ENCODE data around the gene MED26.
"Not testable (repeated sequence)": the region's sequence is repeated elsewhere in the genome, so short reads cannot be mapped to it uniquely, and the experiment has no call there.

MED26 gene, protein sequence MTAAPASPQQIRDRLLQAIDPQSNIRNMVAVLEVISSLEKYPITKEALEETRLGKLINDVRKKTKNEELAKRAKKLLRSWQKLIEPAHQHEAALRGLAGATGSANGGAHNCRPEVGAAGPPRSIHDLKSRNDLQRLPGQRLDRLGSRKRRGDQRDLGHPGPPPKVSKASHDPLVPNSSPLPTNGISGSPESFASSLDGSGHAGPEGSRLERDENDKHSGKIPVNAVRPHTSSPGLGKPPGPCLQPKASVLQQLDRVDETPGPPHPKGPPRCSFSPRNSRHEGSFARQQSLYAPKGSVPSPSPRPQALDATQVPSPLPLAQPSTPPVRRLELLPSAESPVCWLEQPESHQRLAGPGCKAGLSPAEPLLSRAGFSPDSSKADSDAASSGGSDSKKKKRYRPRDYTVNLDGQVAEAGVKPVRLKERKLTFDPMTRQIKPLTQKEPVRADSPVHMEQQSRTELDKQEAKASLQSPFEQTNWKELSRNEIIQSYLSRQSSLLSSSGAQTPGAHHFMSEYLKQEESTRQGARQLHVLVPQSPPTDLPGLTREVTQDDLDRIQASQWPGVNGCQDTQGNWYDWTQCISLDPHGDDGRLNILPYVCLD

DNA sequence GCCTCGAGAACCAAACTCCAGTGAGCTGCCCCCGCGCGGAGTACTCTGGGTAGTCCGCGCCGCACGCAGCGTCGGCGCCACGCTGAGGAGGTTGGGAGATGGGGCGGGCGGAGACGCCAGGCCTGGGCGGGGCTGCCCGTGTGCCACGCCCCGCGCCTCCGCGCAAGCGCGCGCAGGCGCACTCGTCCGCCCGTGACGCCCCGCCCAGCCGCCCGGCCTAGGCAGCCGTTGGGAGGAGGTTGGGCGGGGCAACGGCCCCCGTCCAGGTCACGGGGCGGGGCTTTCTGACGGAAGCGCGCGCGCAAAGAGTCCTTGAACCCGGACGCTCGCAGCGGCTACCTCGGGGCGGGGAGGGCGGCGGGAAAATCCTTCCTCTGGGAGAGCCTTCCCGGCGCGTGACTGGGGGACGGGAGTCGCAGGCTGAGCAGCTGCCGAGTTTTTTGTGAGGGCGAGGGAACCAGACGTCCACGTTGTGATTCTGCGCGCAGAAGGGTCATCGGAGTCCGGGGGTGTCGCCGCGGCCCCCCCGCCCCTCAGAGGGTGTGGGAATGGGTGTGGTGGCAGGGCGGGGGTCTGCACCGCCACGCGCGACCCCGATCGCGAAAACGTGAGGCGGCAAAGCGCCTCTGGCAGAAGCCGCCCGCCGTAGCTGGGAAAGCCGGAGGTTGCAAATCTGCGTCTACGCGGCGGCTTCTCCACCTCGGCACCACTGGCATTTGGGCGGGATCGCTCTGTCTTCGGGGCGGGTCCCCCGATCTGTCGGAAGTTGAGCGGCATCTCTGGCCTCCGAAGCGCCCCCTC is at the start of gene MED26:
Gene MED26, minus strand, starts transcription at position 22 of the 801 bp plus-strand sequence. CDS start 261 bp downstream, outside the sequence.
- DNase-seq: peak; percentile 91 to 92

DNA sequence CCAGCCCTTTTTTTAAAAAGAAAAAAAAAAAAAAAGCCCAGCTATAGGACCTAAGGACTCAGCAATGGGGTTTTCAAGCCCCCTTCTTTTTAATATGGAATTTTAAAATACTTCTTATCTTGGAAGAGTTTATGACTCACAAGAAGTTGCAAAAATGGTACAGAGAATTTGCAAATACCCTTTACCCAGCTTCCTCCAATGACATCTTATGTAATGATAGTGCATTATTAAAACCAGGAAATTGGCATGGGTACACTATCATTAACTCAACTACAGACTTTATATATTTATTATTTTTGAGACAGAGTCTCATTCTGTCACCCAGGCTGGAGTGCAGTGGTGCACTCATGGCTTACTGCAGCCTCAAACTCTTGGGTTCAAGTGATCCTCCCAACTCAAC is 49.1 kb upstream of the MED26 start:
- no peak for DNase-seq

DNA sequence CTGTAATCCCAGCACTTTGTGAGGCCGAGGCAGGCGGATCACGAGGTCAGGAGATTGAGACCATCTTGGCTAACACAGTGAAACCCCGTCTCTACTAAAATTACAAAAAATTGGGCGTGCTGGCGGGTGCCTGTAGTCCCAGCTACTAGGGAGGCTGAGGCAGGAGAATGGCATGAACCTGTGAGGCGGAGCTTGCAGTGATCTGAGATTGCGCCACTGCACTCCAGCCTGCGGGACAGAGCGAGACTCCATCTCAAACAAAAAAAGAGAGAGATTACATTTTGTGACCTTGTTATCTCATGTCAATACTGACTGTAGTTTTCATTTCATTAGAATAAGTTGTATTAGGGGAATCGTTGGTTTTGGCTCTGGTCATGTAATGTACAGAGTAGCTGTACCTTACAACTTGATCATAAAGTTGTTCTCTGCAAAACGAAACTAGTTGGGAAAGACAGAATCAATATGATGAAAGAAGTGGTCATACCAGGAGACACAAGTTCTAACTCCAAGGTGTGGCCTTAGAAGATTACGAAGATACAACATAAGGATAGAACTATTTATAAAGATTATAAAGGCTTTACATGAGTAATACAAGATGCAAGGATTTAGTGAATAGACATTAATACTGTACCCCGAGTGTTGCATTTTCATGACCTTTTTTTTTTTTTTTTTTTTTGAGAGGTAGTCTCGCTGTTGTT is 48.2 kb upstream of the MED26 start:
- no peak for DNase-seq

DNA sequence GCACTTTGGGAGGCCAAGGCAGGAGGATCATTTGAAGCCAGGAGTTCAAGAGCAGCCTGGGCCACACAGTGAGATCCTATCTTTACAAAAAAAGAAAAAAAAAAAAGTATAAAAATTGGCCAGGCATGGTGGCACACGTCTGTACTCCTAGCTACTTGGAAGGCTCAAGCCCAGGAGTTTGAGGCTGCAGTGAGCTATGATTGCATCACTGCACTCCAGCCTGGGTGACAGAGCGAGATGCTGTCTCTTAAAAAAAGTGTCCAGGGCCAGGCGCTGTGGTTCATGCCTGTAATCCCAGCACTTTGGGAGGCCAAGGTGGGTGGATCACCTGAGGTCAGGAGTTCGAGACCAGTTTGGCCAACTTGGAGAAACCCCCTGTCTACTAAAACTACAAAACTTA is 45.8 kb upstream of the MED26 start:
- not testable (repeated sequence) for DNase-seq

DNA sequence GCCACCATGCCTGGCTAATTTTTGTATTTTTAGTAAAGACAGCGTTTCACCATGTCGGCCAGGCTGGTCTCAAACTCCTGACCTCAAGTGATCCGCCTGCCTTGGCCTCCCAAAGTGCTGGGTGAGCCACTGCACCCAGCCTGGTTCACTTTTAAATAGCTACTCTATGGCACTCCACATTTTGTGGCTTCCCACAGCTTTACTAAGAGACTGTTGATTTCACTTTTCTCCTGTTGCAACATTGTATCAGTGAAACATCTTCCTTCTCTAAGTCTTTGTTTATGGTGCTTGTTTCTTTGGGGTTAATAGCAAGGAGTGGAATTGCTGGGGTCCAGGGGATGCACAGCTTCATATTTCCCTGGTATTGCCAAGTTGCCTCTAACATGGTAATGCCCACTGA is 45.2 kb upstream of the MED26 start:
- DNase-seq: no peak

DNA sequence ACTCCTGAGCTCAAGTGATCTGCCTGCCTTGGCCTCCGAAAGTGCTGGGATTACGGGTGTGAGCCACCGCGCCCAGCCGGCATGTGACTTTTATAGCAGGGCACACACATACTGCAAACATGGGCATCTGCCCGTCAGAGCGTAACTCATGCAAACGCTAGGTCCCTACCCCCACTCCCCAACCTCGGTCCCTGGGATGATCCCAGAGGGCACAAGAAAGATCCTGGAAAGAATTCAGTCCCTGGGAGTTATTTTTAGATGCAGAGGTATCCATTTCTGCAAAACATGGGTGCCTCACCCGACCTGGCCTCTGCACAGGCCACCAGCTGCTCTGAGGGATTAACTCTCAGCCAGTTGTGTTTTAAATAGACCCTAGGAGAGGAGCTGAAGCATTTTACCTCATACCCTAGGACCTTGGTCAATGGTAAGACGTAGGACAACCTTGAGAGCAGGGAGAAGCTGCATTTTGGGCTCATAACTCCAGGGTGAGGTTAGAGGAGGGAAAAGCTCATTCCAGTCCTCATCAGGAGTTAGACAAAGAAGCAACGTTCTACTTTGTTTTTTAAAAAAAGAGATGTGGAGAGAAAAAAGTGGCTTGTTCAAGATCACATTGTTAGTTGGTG is 43.8 kb upstream of the MED26 start:
- no peak for DNase-seq

DNA sequence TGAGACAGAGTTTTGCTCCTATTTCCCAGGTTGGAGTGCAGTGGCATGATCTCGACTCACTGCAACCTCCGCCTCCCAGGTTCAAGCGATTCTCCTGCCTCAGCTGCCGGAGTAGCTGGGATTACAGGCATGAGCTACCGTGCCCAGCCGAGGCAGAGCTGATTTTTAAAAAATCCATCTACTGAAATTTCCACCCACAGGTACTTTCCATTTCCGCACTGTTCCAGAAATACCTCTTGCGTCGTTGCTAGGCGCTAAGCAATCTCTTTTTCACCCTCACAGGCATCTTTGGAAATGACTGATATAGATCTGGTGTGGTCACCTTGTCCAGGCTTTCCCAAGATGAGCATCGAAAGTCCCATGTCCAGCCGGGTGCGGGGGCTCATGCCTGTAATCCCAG is 42.3 kb upstream of the MED26 start:
- no peak for DNase-seq

DNA sequence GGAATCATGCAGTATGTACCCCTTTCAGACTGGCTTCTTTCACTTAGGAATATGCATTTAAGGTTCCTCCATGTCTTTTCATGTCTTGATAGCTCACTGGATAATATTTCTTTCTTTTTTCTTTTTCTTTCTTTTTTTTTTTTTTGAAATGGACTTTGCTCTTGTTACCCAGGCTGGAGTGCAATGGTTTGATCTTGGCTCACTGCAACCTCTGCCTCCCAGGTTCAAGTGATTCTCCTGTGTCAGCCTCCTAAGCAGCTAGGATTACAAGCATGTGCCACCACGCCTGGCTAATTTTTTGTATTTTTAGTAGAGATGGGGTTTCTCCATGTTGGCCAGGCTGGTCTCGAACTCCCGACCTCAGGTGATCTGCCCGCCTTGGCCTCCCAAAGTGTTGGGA is 40.7 kb upstream of the MED26 start:
- DNase-seq: not testable (repeated sequence)

DNA sequence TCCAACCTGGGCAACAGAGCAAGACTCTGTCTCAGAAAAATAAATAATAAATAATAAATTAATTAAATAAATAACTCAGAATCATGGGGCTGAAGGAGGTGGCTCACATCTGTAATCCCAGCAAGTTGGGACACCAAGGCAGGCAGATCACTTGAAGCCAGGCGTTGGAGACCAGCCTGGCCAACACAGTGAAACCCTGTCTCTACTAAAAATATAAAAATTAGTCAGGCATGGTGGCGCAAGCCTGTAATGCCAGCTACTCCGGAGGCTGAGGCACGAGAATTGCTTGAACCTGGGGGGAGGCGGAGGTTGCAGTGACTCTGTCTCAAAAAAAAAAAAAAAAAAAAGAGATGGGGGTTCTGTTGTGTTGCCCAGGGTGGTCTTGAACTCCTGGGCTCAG is 40.2 kb upstream of the MED26 start:
- DNase-seq: no peak

DNA sequence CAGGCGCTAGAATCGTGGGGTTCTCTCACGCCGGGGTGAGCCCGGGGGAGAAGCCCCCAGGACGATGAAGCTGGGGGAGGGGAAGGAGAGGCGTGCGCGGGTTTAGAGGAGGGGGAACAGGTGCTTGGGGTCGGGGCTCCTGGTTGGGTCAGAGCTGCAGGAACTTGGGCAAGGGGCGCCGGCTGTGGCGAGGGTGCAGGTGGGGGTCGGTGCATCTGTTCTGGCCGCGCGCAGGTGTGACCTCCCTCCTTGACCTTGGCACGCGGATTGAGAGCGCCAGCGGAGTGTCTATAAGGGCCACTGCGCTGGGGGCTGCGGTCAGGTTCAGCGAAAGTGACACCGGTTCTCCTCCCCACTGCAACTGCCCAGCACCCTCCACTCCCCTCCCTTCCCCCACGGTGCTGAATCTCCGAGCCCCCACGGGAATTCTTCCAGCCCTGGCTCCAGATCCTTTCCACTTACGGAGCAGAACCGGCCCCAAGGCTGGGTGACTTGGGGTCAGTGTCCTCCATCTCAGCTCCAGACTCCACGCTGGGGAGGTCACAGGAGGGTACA is 33.6 kb upstream of the MED26 start:
- DNase-seq: no peak

DNA sequence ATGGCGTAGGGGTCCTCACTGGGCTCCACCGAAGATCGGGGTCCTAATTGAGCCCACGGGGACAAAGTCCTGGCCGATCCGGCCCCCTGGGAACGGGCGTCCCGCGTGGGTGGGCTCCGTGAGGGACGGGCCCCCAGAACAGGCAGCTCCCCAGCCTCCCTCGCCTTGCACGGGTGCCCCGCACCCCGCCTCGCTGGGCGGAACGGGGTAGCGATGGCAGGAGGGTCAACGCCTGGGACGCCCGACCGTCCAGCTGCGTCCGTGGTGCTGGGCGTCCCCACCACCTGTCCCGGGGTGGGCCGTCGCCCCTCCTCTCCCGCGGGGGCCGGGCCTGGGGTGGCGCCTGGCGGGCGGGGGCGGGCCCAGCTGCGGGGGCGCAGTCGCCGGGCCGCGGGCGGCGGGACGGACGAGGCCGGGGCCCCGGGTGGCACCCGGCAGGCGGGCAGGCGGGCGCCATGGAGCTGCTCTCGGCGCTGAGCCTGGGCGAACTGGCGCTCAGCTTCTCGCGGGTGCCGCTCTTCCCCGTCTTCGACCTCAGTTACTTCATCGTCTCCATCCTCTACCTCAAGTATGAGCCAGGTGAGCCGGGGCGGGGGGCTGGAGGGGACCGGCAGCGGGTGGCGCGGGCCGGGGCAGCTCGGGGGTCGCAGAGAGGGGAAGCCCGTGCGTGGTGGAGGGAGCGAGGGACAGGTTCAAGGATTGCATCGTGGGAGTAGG is 32.9 kb upstream of the MED26 start, which contains the start of gene TMEM38A:
Gene TMEM38A, plus strand, starts transcription at position 377 of the 717 bp plus-strand sequence. Its CDS starts 79 bp downstream, at position 456.
- DNase-seq: no peak

DNA sequence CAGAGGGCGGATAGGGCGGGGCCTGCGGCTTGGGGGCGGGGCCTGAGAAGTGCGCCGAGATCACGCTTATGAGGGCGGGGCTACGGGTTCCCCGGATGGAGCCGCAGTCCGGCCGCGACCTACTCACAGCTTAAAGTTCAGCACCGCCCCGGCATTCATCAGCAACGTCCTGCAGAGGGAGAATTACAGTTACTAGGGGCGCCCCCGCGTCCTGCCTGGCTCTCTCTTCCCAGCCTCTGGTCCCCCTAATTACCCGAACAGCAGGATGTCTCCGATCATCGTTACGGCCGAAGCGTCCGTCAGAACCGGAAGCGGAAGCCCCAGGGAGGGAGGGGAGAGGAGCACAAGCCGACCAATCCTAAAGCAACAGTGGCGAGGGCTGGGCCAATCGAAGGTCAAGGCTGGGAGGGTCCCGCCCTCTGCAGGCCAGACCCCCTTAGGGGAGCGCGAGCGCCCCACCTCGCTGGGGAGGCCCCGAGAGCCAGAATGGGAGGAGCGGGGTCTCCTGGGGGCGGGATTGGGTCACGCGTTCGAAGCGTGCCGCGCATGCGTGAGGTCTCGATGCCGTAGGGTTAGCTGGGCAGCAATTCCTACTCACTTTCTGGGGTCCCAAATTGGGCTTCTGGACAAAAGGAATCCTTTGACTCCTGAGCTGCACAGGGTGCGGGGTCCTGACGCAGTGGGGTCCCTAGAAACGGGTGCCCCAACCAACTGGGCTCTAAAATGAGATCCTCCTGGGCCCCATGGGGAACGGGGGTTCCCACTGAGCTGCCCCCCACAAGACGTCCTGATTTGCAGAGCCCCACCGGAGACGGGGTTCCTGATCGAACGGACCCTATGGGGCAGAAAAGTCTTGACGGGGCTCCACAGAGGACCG is 32.1 kb upstream of the MED26 start, which contains the start of gene SMIM7:
Gene SMIM7, minus strand, starts transcription at position 313 of the 877 bp plus-strand sequence. Its CDS starts 34 bp downstream, at position 279.
- DNase-seq: peak; percentile 96

DNA sequence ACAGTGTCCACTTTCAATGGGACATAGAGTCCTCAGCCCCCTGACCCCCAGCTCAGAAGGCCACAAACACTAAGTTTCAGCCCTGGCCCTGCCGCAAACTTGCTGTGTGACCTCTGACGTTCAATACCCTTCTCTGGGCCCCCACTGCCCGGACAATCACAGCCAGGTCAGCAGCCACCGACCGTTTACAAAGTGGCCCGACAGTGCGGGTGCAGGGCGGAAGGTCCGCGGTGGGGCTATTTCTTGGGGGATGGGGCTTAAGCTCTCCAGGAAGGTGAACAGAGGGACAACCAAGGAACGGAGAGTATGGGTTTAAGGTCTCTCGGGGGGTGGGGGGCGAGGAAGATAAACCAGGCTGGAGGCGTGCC is 31.4 kb upstream of the MED26 start:
- DNase-seq: no peak

DNA sequence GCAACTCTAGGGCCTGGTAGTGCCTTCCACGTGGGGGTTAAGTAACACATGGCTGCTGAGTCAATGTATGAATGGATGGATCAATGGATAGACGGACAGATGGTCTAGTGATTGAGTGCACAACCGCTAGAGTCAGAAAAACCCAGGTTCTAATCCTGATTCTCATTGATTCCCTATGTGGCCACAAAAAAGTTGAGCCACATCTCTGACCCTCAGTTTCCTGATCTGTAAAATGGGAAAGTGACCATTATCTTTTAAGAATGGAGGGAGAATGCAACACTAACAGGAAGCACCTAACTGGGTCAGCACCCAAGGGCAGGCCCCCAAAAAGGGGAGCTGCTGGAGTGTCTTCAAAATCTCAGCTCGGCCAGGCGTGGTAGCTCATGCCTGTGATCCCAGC is 29.4 kb upstream of the MED26 start:
- no peak for DNase-seq

DNA sequence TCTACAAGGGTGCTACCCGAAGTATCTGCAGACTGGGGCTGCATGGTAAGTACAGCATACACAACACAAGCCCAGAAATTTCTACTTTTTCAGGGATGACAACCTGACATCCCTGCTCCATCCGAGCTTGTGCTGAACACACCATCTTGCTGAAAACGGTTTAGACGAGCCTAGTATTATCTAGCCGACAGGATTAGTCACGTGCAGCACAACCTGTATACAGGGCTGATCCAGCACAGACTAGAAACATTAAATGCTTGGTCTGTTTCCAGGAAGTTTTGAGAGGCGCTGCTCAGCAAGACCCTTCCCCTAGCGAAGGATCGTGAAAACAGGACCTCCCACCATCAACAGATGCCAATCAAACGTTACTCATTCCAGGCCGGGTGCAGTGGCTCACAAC is 27.7 kb upstream of the MED26 start:
- no peak for DNase-seq

DNA sequence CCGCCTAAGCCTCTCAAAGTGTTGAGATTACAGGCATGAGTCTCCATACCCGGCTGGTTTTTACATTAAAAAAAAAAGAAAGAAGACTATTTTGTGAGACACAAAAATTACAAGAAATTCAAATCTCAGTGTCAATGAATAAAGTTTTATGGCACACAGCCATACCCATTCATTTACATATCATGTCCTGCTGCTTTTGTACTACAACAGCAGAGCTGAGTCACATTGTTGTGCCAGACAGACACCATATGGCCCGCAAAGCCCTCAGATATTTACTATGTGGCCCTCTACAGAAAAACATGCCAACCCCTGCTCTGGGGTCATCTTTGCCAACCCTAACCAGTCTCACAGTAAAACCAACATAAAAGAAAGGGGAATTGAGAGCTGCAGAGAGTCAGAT is 26.6 kb upstream of the MED26 start:
- DNase-seq: no peak

DNA sequence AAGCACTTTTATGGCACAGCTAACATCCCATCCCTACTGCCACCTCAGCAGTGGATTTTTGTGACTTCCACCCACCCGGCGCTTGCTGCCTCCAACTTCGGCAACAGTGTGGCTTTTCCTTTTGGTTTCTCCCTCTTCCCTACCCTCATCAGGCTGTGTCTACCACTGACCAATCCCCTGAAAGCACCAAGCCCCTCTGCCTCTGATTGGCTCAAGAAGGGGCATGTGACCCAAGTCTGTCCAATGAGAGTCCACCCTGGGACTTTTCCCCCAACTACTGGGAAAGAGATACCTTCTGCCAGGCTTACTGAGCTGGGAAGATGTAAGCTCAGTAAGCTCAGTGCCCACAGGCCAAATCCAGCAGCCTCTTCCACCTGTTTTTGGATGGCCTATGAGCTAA is 26.1 kb upstream of the MED26 start:
- DNase-seq: no peak

DNA sequence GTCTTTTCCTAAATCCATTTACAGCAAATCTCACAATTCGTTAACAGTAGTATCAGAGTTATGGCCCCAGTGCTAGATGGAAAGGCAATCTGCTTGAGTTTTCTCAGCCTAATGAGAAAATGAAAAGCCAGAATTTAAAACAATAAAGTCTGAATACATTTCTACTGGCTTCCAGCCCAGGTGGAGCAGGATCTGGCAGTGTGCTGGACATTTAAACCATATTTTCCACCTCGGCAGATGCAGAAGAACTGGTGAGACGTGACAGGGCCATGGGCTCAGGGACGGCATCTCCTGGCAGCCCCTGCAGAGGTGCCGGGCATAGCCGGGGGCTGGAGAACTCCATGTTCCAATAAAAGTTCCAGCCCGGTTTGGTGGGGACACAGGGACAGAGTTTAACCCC is 24.9 kb upstream of the MED26 start:
- no peak for DNase-seq

DNA sequence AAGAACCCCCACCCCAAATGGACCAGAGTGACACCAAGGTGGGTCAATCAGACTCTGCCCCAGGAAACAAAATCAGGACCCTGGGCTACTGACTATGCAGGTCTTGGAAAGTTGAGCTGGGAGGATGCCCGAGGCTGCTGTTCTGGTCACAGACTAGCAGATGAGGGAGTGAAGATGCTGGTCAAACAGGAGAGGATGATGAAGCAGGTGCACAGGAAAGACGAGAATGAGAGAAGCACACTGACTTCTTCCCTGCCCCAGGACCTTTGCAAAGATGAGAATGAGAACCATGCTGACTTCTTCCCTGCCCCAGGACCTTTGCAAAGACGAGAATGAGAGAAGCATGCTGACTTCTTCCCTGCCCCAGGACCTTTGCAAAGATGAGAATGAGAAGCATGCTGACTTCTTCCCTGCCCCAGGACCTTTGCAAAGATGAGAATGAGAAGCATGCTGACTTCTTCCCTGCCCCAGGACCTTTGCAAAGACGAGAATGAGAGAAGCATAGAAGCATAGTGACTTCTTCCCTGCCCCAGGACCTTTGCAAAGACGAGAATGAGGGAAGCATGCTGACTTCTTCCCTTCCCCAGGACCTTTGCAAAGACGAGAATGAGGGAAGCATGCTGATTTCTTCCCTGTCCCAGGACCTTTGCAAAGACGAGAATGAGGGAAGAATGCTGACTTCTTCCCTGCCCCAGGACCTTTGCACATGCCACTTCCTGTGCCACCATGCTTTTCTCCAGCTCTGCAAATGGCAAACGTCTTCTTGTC is 23.6 kb upstream of the MED26 start:
- DNase-seq: not testable (repeated sequence)

DNA sequence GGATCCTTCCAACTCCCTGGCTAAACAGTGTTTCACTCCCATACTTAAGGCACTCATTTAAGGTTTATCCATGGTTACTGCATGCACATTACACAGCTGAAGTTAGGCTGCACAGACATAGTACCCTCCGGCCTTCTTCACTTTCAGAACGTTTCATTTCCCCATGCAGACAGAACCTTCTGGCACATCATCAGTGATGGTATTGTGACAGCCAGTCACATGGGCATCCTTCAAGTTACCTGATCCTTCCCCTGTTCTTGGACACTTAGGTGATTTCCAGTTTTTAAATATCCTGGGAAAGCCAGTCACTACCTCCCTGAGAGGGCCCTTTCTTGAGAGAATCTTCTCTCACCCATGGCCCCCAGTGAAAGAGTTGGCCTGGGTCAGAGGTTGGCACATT is 22.8 kb upstream of the MED26 start:
- DNase-seq: no peak

Measured in Kasumi-1 (cell line).